ENCODE measurements around the gene DNAJC4. TPM values are rescaled to one million over a fixed set of nuclear protein-coding genes. Genes with fewer than 3 reads are reported as not detected.
A peak's percentile ranks its signal among the peaks of the same experiment; 100 is the strongest.

The DNAJC4 gene
- total and polyA plus RNA-seq, 9 of the 15 experiments (the other 6 are each of a cell fraction or from before 2014, with no cell fraction given), result 4.0 to 32.6 (median 19.9) TPM

GRCh38 chr11:64181506-64182411, 48.6 kb upstream of the DNAJC4 start (continued):
- TF ChIP-seq, protein P1, sequence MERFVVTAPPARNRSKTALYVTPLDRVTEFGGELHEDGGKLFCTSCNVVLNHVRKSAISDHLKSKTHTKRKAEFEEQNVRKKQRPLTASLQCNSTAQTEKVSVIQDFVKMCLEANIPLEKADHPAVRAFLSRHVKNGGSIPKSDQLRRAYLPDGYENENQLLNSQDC (CRISPR knock-in tag; IDR thresholded peaks at IDR 0.05), result no peak
- no peak for TF ChIP-seq SNRNP70 (optimal IDR thresholded peaks at IDR 0.05; ENCODE audit: low read depth, low read length)
- TF ChIP-seq, protein P2, sequence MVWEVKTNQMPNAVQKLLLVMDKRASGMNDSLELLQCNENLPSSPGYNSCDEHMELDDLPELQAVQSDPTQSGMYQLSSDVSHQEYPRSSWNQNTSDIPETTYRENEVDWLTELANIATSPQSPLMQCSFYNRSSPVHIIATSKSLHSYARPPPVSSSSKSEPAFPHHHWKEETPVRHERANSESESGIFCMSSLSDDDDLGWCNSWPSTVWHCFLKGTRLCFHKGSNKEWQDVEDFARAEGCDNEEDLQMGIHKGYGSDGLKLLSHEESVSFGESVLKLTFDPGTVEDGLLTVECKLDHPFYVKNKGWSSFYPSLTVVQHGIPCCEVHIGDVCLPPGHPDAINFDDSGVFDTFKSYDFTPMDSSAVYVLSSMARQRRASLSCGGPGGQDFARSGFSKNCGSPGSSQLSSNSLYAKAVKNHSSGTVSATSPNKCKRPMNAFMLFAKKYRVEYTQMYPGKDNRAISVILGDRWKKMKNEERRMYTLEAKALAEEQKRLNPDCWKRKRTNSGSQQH (CRISPR knock-in tag; IDR thresholded peaks at IDR 0.05), result no peak
- TF ChIP-seq CTBP1 (IDR thresholded peaks at IDR 0.05; ENCODE audit: borderline replicate concordance), result peak; percentile 62; the same call in 1 of the 2 replicates
- peak; percentile 57; the same call in 1 of the 2 replicates for TF ChIP-seq ARID4B (CRISPR knock-in tag; IDR thresholded peaks at IDR 0.05)
- 0 out of 2 replicates have a peak, but pooled peaks have one; percentile 14 for TF ChIP-seq HCFC1 (IDR thresholded peaks at IDR 0.05; ENCODE audit: low read depth, low read length)
- TF ChIP-seq RBFOX2 (IDR thresholded peaks at IDR 0.05; ENCODE audit: low read depth, low read length), result peak; percentile 74
- TF ChIP-seq POLR2AphosphoS2 (IDR thresholded peaks at IDR 0.05; ENCODE audit: low read length), result peak; percentile 69; the same call in 1 of the 2 replicates
- peak; percentile 23 for TF ChIP-seq ZFP36 (IDR thresholded peaks at IDR 0.05; ENCODE audit: low read depth, low read length, partially characterized antibody)
- TF ChIP-seq, protein P3, sequence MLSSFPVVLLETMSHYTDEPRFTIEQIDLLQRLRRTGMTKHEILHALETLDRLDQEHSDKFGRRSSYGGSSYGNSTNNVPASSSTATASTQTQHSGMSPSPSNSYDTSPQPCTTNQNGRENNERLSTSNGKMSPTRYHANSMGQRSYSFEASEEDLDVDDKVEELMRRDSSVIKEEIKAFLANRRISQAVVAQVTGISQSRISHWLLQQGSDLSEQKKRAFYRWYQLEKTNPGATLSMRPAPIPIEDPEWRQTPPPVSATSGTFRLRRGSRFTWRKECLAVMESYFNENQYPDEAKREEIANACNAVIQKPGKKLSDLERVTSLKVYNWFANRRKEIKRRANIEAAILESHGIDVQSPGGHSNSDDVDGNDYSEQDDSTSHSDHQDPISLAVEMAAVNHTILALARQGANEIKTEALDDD (IDR thresholded peaks at IDR 0.05), result no peak
